ENCODE results near the gene KDM4B. TPM values are rescaled to one million over a fixed set of nuclear protein-coding genes. Genes with fewer than 3 reads are reported as not detected.
A peak's percentile ranks its signal among the peaks of the same experiment; 100 is the strongest.

KDM4B gene
- total RNA-seq, 1 donor from 2014 or later: 153 TPM

DNA sequence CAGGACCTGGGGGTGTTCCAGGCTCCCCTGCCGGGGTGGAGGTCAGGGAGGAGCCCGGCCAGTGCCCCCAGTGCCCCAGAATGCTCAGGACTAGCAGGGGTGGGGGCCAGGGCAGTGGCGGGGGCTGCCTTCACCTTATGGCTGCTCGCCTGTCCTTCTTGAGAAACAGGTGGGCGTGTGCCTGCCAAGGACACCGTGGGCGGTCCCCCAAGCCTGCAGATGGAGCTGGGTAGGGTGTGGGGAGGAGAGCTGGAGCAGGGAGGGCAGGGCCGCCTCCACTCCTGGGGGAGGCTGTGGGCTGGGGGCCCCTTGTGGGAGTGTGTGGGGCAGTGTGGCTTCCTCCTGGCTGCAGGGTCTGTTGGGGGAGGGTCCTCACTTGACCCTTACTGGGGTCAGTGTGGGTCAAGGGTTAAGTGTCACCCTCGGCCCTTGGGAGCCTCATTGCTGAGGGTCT is 160.1 kb downstream of the KDM4B start:
- no peak for DNase-seq
- Mint-ChIP-seq H3K9me3 (ENCODE audit: unreplicated experiment) (peaks cover 17% of the 10 kb centered on the region), H3K27ac (ENCODE audit: unreplicated experiment) (no peak overlapping the region), H3K27me3 (ENCODE audit: unreplicated experiment) (peaks cover 15% of the 10 kb centered on the region), H3K36me3 (ENCODE audit: unreplicated experiment) (no peaks in the 10 kb centered on the region), H3K4me3 (ENCODE audit: unreplicated experiment) (no peak overlapping the region), H3K4me1 (ENCODE audit: low read depth, unreplicated experiment) (peaks cover 16% of the 10 kb centered on the region)
- TF ChIP-seq, protein P1, sequence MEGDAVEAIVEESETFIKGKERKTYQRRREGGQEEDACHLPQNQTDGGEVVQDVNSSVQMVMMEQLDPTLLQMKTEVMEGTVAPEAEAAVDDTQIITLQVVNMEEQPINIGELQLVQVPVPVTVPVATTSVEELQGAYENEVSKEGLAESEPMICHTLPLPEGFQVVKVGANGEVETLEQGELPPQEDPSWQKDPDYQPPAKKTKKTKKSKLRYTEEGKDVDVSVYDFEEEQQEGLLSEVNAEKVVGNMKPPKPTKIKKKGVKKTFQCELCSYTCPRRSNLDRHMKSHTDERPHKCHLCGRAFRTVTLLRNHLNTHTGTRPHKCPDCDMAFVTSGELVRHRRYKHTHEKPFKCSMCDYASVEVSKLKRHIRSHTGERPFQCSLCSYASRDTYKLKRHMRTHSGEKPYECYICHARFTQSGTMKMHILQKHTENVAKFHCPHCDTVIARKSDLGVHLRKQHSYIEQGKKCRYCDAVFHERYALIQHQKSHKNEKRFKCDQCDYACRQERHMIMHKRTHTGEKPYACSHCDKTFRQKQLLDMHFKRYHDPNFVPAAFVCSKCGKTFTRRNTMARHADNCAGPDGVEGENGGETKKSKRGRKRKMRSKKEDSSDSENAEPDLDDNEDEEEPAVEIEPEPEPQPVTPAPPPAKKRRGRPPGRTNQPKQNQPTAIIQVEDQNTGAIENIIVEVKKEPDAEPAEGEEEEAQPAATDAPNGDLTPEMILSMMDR (IDR thresholded peaks at IDR 0.05; ENCODE audit: partially characterized antibody, unreplicated experiment): no peak

DNA sequence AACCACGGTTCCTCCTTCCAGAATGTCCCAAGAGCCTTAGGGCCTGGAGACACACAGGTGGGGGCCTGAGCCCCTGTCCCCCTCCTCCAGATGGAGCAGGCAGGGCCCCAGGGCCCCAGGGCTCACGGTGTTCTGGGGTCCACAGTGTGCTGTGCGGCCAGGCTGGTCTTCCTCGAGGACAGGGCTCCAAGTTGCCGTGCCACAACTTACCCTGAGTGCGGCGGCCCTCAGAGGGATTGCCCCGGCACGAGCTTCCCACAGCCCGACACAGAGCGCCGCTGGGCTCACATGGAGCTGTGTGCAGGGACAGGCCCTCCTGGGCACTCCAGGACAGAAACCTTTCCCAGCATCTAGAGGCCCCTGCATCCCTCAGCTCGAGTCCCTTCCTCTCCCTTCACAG is 160.8 kb downstream of the KDM4B start:
- peaks cover 16% of the 10 kb centered on the region for H3K4me1 Mint-ChIP-seq (ENCODE audit: low read depth, unreplicated experiment)
- H3K36me3 Mint-ChIP-seq (ENCODE audit: unreplicated experiment): no peaks in the 10 kb centered on the region
- DNase-seq: no peak
- H3K4me3 Mint-ChIP-seq (ENCODE audit: unreplicated experiment): no peak overlapping the region
- peaks cover 15% of the 10 kb centered on the region for H3K27me3 Mint-ChIP-seq (ENCODE audit: unreplicated experiment)
- H3K27ac Mint-ChIP-seq (ENCODE audit: unreplicated experiment): peak overlapping the region; percentile 64
- H3K9me3 Mint-ChIP-seq (ENCODE audit: unreplicated experiment): peaks cover 17% of the 10 kb centered on the region
- TF ChIP-seq, protein P1 (IDR thresholded peaks at IDR 0.05; ENCODE audit: partially characterized antibody, unreplicated experiment): no peak

DNA sequence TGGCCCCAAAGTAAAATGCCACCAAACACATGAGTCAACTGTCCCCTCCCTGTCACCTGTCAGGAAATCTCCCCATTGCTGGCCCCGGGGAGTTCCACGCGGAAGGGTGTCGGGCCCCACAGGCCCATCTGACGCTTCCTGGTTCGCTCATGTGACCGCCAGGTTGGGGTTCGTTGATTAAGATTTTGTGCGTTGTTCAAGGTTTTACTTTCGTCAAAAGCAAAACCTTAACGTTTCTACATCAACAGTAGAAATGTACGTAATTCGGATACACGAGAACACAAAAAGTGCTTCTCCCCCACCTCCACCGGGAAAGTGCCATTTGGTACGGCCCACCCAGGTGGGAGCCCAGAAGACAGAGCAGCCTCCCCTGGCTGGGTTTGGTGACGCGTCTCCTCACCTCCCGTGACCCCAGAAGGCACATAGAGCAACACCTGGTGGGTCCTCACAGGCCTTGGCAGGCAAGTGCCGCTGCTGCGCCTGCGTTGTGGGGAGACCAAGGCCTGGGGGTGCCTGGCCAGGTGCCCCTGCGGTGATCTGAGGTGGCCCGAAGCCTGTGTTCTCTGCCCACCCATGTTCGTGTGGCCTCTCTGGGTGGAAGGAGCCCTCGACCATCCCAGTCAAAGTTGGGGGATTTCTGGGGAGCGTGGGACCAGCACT is 161.6 kb downstream of the KDM4B start:
- TF ChIP-seq, protein P1 (IDR thresholded peaks at IDR 0.05; ENCODE audit: partially characterized antibody, unreplicated experiment): no peak
- Mint-ChIP-seq H3K36me3 (ENCODE audit: unreplicated experiment) (no peaks in the 10 kb centered on the region), H3K27me3 (ENCODE audit: unreplicated experiment) (peaks cover 12% of the 10 kb centered on the region), H3K27ac (ENCODE audit: unreplicated experiment) (peak overlapping the region; percentile 85), H3K4me3 (ENCODE audit: unreplicated experiment) (peak overlapping the region; percentile 38), H3K9me3 (ENCODE audit: unreplicated experiment) (peaks cover 15% of the 10 kb centered on the region), H3K4me1 (ENCODE audit: low read depth, unreplicated experiment) (peaks cover 16% of the 10 kb centered on the region)
- DNase-seq: no peak

DNA sequence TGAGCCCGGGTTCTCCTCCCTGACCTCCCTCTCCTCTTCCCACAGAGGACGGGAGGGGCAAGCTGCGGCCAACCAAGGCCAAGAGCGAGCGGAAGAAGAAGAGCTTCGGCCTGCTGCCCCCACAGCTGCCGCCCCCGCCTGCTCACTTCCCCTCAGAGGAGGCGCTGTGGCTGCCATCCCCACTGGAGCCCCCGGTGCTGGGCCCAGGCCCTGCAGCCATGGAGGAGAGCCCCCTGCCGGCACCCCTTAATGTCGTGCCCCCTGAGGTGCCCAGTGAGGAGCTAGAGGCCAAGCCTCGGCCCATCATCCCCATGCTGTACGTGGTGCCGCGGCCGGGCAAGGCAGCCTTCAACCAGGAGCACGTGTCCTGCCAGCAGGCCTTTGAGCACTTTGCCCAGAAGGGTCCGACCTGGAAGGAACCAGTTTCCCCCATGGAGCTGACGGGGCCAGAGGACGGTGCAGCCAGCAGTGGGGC is 162.2 kb downstream of the KDM4B start:
- H3K36me3 Mint-ChIP-seq (ENCODE audit: unreplicated experiment): no peaks in the 10 kb centered on the region
- peaks cover 12% of the 10 kb centered on the region for H3K27me3 Mint-ChIP-seq (ENCODE audit: unreplicated experiment)
- no peak for DNase-seq
- TF ChIP-seq, protein P1 (IDR thresholded peaks at IDR 0.05; ENCODE audit: partially characterized antibody, unreplicated experiment): no peak
- peaks cover 15% of the 10 kb centered on the region for H3K9me3 Mint-ChIP-seq (ENCODE audit: unreplicated experiment)
- peaks cover 16% of the 10 kb centered on the region for H3K4me1 Mint-ChIP-seq (ENCODE audit: low read depth, unreplicated experiment)
- H3K4me3 Mint-ChIP-seq (ENCODE audit: unreplicated experiment): no peak overlapping the region
- no peak overlapping the region for H3K27ac Mint-ChIP-seq (ENCODE audit: unreplicated experiment)

DNA sequence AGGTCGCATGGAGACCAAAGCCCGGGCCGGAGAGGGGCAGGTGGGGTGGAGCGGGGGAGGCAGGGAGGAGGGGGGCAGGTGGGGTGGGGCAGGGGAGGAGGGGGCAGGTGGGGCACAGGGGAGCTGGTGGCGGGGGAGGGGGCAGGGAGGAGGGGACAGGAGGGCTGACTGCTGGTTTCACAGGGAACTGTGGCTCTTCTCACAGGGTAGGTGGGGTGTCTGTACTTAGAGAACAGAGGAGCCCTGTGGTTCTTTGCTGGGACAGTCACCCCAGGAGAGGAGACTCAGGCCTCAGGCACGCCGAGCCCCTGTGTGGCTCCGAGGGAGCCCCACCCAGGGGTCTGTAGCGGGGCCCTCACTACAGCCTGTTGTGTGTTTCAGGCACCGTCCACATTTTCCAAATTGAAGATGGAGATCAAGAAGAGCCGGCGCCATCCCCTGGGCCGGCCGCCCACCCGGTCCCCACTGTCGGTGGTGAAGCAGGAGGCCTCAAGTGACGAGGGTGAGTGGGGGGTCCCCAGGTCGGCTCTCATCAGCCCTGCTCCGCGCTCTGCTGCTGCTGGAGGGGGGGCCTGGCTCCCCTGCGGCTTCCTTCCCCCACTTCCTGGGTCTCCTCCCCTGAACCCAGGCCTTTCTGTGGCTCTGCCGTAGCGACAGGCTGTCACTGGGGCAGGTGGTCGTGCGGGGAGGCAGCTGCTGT is 162.7 kb downstream of the KDM4B start:
- Mint-ChIP-seq H3K27me3 (ENCODE audit: unreplicated experiment) (peaks cover 12% of the 10 kb centered on the region), H3K9me3 (ENCODE audit: unreplicated experiment) (peaks cover 15% of the 10 kb centered on the region), H3K4me3 (ENCODE audit: unreplicated experiment) (no peak overlapping the region), H3K4me1 (ENCODE audit: low read depth, unreplicated experiment) (peaks cover 16% of the 10 kb centered on the region), H3K27ac (ENCODE audit: unreplicated experiment) (peak overlapping the region; percentile 81), H3K36me3 (ENCODE audit: unreplicated experiment) (no peaks in the 10 kb centered on the region)
- peak; percentile 59 for DNase-seq
- TF ChIP-seq, protein P1 (IDR thresholded peaks at IDR 0.05; ENCODE audit: partially characterized antibody, unreplicated experiment): no peak

Data from glutamatergic neuron (in vitro differentiated cells).